G401 (cell line): ENCODE data around the gene QSOX1. TPM values are rescaled to one million over a fixed set of nuclear protein-coding genes. Genes with fewer than 3 reads are reported as not detected.

Experiments used
- DNase-seq: peaks from one replicate; pipeline ENCODE4 v3.0.0-alpha.2; 2015; ENCODE audit warnings: low spot score
- in situ Hi-C: cut with HindIII; loops from 2 replicates; pipeline ENCODE4 v1.10.0; 2016; ENCODE audit warnings: low sequenced_read_pairs, mixed read lengths
- total RNA-seq: library from RNA; depleted of rRNA; stranded (reverse); fragments of >200 nt; shearing (Covaris generic); gene quantifications from 2 replicates; pipeline ENCODE4 v1.2.3, GENCODE V29; 2014

The QSOX1 gene
- total RNA-seq, 1 experiment from 2014 or later, result 44.8 TPM

DNA sequence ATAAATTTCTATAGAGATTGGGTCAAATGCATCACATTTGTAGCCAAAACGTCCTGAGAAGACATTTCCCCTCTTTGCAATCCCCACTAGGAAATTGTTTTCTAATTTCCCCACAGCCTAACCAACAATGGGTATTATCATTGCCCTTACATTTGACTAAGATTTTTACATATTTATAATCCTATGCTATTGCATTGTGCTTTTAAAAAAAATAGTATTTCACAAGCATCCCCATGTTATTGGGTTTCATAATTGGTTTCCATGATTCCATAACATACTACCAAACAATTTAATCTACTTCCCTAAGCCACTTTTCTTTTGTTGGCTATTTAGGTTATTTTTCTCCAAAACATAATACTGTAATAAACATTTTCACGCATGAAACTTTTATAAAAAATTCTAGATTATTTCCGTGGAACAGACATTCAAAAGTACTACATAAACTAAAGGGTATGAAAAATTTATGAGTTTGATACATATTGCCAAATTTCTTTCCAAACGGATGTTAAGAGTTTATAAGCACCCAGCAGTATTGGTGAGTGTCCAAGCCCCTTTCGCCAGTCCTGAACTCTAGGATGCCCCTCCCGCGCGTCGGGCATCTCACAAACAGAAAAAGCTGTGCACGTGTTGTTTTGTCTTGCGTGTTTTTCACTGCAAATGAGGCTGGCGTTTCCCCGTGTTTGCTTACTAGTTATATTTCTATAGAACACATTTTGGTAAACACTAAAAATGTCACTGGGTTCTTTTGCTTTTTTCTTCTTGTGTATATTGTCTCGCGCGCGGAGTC is 73.4 kb downstream of the QSOX1 start:
- in situ Hi-C loops, result no loop called here
- no peak for DNase-seq

DNA sequence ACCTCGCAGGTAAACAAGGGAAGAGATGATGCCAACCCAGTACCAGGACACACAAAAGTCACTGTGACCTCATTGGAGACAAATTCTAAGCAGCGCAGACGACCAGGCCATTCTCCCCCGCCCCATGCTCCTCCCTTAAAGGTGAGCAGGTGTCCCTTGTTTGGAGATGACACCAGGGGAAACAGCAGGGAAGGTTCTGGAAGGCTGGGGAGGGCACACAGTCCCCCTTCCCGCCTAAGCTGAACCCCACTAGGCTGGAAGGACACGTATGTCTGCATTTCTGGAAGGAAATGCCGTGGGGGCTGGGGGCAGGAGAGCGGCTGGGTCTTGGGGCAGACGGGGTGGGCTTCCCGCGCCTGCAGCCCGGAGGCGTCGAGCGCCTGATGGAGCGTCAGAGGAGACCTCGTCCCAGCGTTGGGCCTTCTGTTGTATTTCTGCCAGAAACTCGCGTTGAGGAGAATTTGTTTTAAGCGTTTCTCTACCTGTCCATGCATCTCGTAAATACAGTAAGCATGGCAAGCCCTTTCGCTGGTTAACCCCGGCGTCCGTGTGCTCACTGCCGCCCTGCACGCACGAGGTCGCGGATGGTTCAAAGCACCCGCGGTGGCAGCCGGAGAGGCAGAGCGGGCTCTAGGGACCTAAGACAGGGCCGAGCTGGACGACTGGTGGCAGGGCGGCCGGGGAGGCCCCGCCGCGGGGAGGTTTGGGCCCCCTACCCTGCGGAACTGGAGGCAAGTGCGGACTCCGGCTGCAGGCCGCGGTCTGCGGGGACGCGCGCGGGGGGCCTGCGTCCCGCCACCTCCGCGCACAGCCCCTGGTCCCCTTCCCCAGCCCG is 74.2 kb downstream of the QSOX1 start:
- DNase-seq, result no peak
- in situ Hi-C loops, result no loop called here

DNA sequence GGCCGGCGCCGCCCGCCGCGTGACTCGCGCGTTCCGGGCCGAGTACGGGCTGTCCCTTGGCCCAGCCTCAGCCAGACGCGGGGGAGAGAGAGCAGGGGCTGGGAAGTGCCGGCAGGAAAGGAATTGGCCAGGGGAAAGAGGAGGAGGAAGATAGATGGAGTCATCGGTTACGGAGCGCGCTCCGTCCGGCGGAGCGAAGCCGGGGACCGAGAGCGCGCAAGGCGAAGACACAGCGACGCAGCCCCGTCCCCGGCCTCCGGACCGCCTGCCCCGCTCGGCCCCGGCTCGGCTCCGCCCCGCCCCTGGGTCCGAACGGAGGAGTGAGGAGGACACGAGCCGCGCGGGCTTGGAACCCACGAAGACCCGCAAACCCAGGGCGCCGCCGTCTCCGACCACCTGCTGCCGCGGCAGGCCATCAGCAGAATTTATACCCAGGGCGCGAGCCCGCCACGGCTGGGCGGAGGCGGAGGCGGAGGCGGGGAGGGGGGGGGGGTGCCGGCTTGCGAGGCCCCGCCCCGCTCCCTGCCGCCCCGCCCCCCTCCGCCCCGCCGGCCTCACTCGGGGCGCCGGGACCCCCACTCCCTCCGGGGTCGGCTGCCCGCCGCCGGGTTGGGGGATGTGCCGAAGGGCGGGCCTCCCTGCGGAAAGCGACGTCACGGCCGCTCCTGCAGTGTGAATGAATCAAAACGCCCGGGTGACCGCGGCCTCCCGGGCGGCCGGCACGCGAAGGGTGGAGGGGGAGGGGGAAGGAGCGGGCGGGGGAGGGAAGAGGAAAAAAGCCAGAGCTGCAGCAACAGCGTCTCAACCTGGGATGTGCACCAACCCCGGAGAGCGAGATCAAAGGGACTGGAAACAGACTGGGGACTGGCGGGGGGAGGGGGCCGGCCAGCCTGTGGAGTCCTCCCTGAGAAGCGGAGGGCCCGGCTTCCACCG is 75.1 kb downstream of the QSOX1 start, which contains the start of gene LHX4:
LHX4 (plus strand) TSS at position 782 of the 933 bp plus-strand sequence. CDS start 266 bp downstream, outside the sequence.
- in situ Hi-C loops, result no loop called here
- no peak for DNase-seq

DNA sequence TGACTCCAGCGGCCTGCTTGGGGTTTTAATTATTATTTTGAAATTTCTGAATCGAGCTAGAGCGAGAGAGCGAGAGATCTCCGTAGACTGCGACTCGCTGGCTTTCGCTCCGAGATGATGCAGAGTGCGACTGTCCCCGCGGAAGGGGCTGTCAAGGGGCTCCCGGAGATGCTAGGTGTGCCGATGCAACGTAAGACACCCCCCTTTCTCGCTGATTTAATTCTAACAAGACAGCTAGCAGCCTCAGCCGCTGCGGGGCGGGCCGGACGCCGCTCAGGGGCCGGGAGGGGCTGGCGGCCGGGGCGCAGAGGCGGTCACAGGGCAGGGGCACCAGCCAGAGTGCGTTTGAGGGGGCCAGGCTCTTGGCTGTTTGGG is 75.7 kb downstream of the QSOX1 start:
- in situ Hi-C loops, result no loop called here
- DNase-seq, result no peak

DNA sequence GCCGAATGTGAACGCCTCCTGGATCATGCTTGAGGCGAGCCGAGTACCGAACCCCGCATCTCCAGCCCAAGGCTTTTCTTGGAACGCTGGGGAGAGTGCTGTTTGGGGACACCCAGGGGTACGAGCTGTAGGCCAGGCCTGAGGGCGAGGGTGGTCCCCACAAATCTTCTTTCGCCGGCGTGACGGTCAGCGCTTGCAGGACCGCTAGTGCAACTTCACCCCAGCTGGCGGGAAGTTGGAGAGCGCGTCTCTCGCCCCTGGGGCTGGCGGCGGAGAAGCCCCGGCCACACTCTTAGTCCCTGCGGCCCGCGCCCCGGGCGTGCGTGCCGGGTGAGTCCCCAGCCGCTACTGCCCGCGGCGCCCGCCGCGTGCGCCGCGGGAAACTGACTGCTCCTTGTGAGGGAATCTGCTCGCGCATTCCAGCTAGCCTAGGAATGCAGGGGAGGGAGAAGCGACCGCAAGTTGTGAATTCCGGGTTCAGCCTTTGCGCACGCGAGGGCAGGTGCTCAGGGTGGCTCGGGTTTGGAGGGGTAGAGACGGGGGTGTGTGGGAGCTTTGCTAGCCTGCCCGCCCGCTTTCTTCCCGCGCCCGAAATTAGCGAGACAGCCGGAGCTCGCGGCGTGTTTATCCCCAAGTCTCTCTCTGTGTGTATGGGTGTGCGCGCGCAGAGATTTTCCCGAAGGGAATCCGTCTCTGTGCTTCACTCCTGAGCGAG is 76.3 kb downstream of the QSOX1 start:
- in situ Hi-C loops, result no loop called here

DNA sequence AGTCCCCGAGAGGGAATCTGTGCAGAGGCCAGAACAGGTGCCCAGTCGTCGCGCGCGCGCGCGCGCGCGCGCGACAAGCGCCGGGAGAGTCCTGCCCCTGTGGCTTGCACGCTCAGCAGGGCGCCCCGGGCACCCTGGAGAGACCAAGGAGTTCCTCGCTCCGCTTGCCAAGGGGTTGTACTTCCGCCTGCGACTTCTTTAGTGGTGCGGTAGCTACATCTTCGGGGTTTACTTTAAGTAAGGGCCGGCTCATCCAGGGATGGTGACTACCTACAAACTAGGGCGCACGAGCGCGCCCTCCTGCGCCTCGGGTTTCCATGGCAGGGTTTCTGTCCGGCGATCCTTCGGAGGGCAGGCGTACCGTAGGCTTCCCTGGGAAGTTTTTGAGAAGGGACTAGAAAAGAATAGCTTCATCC is 76.8 kb downstream of the QSOX1 start:
- in situ Hi-C loops, result no loop called here

More for the DNA sequence above, 76.3 kb downstream of the QSOX1 start:
- DNase-seq, result peak; percentile 36

DNA sequence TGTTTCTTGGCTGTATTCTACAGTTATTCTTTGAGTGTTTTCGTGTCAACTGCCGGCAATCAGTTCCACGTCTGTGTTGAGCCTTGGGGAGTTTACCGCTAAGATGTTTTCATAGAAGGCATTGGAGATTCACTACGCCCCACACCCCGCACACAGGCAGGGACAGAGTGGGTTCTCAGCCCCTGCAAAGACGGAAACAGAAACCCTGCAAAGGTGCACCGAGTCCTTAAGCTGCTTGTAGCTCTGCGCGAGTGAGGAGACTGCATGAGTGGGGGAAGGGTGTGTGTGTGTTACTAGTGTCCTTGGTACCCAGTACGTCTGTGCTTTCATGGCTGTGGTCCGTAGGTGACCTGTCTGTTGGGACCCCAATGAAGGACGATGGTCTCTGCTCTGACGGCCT is 77.3 kb downstream of the QSOX1 start:
- in situ Hi-C loops, result no loop called here
- no peak for DNase-seq

More for the DNA sequence above, 76.8 kb downstream of the QSOX1 start:
- no peak for DNase-seq

DNA sequence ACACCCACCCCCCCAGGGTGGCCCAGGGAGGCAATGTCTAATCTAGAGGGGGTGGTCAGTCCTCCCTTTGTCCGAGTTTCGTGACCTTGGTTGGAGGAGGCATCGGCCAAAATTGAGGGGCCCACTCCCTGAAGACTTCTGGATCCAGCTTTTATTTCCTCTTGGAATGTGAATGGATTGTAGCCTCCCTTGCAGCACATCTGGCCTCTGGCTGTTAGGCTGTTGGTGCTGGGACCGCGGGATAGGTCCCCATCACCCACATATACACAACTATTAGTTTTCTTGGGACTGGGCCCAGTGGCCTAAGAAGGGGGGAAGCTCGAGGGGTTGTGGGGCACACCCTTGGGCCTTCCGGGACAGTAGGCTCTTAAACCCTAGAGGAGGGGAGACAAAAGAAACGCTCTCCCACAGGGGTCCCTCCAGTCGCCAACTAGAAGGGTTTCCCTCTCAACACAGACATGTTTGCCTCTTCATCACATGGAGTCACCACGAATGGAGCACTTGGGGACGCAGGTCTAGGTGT is 77.9 kb downstream of the QSOX1 start:
- in situ Hi-C loops, result no loop called here
- no peak for DNase-seq

DNA sequence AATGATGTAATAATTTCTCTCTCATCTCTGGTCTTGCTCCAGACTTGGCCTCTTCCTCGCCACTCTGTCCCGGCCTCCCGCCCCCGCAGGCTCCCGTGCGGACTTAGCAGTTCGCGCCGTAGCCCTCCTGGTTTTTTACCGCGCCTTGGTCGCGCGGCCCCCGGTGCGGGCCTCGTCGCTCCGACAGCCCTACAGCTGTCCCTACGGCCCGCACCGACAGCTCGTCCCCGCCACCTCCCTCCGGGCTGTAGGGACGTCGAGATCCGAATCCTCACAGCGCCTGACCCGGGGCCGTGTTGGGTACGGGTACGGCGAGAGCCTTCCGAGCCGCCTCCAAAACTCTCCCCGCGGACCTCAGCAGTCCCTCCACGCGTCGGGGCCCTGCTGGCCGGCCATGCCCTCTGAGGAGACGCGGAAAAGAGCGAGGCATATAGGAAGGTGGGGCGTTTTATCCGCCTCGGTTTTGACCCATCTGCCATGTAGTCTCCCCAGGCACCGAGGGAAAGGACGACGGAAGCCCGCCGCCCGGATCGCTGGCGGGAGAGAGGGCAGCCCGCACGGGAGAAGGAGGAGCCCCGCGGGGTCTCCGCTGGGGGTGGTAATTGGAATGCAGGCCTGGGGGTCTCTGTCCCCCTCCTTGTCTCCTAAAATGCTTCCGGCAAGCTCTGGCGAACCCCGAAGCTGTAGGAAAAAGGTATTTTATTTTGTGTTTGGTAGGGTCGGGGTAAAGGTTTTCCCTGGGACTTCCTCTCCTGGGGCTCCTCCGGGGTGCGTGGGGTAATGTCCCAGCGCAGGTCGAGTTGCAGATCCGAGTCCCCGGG is 78.7 kb downstream of the QSOX1 start:
- in situ Hi-C loops, result no loop called here
- DNase-seq, result no peak

DNA sequence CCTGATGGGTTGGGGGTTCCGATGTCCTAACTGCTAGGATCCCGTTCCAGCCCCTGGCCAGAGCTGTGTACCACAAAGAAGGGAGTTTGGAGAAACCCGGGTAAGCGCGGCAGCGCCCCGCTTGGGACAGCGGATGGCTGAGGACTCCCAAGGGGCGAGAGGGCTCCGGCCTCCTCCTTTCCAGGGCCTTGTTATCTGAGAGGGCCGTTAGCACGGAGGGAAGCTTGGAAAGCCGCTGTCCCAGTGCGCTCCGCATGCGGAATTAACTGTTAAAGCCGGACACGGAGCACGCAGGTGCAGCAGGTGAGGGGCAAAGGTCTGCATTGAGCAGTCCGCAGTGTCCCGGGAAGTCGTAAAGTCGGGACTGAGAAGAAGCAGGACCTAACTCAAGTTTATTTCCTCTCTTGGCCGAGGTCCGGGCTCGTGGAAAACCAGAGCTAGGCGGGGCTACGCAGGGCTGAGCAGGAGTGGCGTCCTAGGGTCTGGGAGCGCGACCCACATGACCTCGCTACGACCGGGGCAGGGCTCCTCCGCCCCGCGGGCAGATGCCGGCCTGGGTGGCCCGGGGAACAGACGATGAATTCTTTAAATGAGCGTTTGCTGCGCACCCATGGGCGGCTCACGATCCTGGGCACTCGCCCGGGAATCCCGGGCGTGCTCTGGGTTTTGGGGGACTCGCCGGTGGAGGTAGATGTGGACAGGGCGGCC is 79.9 kb downstream of the QSOX1 start:
- DNase-seq, result no peak

DNA sequence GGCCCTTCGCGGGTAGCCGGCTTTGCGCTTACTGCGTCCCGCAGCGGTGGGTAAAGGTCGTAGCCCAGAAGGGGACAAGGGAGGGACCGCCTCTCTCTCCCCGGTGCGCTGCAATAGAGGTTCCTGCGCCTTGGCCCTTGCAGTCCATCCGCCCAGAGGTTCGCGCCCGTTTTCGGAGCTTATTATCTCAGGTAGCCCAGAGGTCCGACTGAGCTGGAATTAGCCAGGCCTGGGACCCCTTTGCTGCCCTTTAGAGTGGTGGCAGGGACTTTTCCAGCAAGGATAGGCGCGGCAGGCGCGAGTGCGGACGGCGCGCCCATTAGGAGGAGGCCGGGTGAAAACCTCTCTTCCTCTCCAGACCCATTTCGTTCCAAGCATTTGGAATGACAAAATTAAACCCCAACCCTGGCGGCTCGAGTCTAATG is 80.4 kb downstream of the QSOX1 start:
- in situ Hi-C loops, result no loop called here
- DNase-seq, result no peak

More for the DNA sequence above, 79.9 kb downstream of the QSOX1 start:
- in situ Hi-C loops, result no loop called here

DNA sequence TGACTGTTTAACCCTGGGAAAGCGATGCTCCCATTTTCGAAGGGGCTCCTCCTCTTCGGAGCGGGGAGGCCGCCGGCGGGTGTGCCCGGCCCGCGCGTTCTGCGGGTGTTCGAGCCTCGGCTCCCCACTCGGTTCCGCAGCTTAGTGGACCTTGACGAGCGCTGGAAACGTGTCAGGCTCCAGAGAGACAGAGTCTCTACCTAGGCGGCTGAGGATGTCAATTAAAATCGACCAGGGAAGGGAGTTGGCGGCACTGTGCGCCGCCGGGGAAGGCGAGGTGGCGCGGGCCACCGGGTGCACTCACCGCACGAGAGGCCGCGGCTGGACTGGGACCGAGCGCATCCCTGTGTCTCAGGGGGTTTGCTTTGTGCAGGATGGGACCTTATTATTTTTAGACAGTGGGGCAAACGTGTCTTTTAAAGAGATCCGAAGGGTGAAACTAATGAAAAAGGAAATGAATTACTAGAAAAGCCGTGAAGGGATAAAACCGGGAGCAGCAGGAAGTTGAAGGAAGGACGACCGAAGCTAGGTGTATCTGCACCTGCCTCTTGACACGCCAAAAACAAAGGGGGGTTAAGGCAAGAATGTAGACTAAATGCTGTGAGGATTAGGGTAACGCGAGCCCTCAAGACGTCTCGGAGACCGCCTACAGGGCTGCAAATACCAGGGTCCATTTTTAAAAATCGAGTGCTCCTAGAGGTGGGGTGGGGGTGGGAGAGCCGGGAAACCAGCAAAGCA is 81.0 kb downstream of the QSOX1 start:
- no peak for DNase-seq
- in situ Hi-C loops, result no loop called here

DNA sequence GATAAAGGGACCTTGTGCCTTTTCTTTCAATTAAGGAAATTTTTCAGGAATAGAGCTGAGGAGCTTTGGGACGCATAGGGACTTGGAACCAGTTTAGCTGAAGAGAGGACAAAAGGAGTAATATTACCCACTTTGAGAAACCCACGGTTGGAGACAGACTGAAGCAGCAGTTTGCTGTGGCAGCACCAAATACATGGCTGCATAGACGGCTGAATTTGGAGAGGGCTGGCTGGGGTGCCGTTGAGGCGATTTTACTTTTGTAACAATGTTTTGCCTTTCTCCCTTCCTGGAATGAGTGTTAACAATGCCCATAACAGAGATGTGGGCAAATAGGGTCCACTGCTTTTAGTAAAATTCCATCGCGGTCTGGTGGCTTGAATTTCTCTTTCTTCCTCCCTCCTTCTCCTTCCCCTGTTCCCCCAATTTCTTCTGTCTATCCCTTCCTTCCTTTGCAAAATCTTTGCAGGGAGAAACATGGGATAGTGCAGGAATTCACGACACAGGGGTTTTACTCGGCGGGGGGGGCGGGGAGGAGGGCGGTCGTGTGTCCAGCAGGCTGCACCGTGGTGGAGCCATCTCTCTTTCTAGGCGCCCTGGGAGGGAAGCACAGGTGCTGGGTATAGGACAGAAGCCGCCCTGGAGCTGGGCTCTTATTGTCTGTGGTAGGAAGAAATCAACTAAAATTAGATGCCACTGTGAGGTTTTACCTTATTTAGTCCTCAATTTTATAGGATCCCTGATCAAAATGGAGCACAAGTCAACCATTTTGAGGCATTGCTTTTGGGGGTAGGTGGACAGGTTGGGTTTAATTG is 82.2 kb downstream of the QSOX1 start:
- in situ Hi-C loops, result no loop called here
- no peak for DNase-seq

DNA sequence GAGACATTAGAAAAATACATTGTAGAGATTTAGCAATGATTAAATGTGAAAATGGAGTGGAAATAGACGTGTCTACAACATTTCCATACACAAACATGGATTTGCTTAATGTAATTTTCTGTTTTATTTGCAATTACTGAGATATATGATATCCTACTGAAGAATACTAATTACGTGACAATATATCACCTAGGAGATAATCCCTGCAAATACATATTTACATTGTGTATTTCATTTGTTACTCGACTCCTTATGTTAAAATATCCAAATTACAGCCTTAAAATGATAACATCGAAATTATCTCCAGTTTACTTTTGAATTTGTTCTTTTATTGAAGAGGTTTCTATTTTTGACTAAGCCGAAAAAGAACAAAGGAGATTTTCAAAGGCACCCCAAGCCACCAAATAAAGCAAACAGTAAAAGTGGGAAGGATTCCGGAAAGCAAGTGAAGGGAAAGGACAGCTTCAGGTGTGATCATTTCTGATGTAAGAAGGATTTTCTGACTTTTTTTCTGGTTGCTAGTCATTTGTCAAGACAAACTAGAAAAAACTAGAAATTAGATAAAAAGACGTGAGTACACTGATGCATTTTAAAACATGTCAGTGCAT is 83.3 kb downstream of the QSOX1 start:
- in situ Hi-C loops, result no loop called here
- no peak for DNase-seq

DNA sequence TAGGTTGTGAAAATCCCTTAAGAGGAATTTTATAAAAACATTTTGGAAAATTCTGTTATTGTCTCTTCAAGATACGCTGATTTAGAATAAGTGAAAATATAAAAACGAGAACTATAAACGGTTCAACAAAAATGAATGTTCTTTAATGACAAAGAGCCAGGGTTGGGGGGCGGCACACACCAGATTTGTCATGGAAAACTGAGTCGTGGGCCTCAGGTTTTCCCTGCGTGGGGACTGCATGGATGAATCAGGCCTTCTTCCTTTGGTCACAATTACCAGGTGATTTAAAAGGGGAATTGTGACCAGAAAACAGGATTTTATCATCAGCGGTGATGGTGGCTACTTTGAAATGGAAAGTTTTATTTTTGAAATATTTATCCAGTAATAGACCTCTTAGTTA is 84.0 kb downstream of the QSOX1 start:
- no peak for DNase-seq
- in situ Hi-C loops, result no loop called here
